SKM-1 (cell line): ENCODE measurements around the gene CALD1.

Experiments used
- DNase-seq: peaks from one replicate; lab custom pipeline; 2025; ENCODE audit not compliant: unreplicated experiment; lab: John Stamatoyannopoulos, UW

CALD1 gene

GRCh38 chr7:134854816-134855215 lies 75.4 kb downstream of the CALD1 start:
- no peak for DNase-seq

- DNase-seq: no peak
Observed at GRCh38 chr7:134855442-134855841, 76.0 kb downstream of the CALD1 start.

- DNase-seq: no peak
Observed at GRCh38 chr7:134856091-134856490, 76.7 kb downstream of the CALD1 start.

GRCh38 chr7:134856691-134857090 lies 77.3 kb downstream of the CALD1 start:
- DNase-seq: no peak

- DNase-seq: no peak
Observed at GRCh38 chr7:134857958-134858357, 78.5 kb downstream of the CALD1 start.

- DNase-seq: no peak
Observed at GRCh38 chr7:134859783-134860182, 80.3 kb downstream of the CALD1 start.

- DNase-seq: no peak
Observed at GRCh38 chr7:134865001-134865845, 85.8 kb downstream of the CALD1 start.

- no peak for DNase-seq
Observed at GRCh38 chr7:134866617-134867016, 87.2 kb downstream of the CALD1 start.

GRCh38 chr7:134870156-134870555 lies 90.7 kb downstream of the CALD1 start:
- DNase-seq: no peak

- DNase-seq: no peak
Observed at GRCh38 chr7:134870781-134871180, 91.3 kb downstream of the CALD1 start.

- DNase-seq: no peak
Observed at GRCh38 chr7:134873253-134873652, 93.8 kb downstream of the CALD1 start.

- no peak for DNase-seq
Observed at GRCh38 chr7:134874407-134874806, 95.0 kb downstream of the CALD1 start.

GRCh38 chr7:134875867-134876266 lies 96.4 kb downstream of the CALD1 start:
- DNase-seq: no peak

GRCh38 chr7:134878746-134879357 lies 99.4 kb downstream of the CALD1 start:
- no peak for DNase-seq

GRCh38 chr7:134879815-134880475 lies 100.5 kb downstream of the CALD1 start:
- no peak for DNase-seq

GRCh38 chr7:134882481-134882880 lies 103.0 kb downstream of the CALD1 start:
- no peak for DNase-seq

- DNase-seq: no peak
Observed at GRCh38 chr7:134885967-134886352, 106.5 kb downstream of the CALD1 start.

GRCh38 chr7:134886353-134887057 lies 107.1 kb downstream of the CALD1 start:
- DNase-seq: no peak

GRCh38 chr7:134887523-134887922 lies 108.1 kb downstream of the CALD1 start:
- DNase-seq: no peak

GRCh38 chr7:134888141-134888740 lies 108.8 kb downstream of the CALD1 start:
- no peak for DNase-seq
